Measurements from ENCODE around the gene NUP62. TPM values are rescaled to one million over a fixed set of nuclear protein-coding genes. Genes with fewer than 3 reads are reported as not detected.

The NUP62 gene
- total and polyA plus RNA-seq, 2 experiments from 2014 or later, result 35.1 to 38.5 TPM

GRCh38 chr19:49878744-49879070 is 50.6 kb downstream of the NUP62 start:
- peaks cover 14% of the 10 kb centered on the region; the same call in 1 of the 2 replicates for H3K36me3 ChIP-seq (ENCODE audit: low read depth)
- peak overlapping the region; percentile 76 for H3K4me2 ChIP-seq (ENCODE audit: unreplicated experiment)
- H3K4me1 ChIP-seq (ENCODE audit: insufficient read depth), result peaks cover 10% of the 10 kb centered on the region
- 57 to 61% methylated on average over 9 of the region's 9 CpGs for WGBS, 2 experiments (ENCODE audit: low coverage in 1 of 2, low lambda C conversion rate in 2 of 2, missing lambda C conversion rate in 2 of 2)
- H3K9me3 ChIP-seq (ENCODE audit: low read depth), result no peaks in the 10 kb centered on the region
- H3K9ac ChIP-seq, result peak overlapping the region; percentile 98
- TF ChIP-seq EZH2 (IDR thresholded peaks at IDR 0.05; ENCODE audit: insufficient read depth, poor library complexity, severe bottlenecking) (no peak), EZH2phosphoT487 (IDR thresholded peaks at IDR 0.05; ENCODE audit: insufficient read depth, low read depth) (no peak)
- 0 out of 2 replicates have a peak overlapping the region, but pooled peaks have one; percentile 79 for H2AFZ ChIP-seq
- no peaks in the 10 kb centered on the region for H3F3A ChIP-seq (ENCODE audit: insufficient read depth)
- in situ Hi-C loops (cut with MboI), result no loop called here
- H3K27me3 ChIP-seq (replicated peaks; ENCODE audit: insufficient read depth), result no peaks in the 10 kb centered on the region
- no peak for DNase-seq
- no peaks in the 10 kb centered on the region for H3K9me2 ChIP-seq (ENCODE audit: insufficient read depth)
- H4K20me1 ChIP-seq (ENCODE audit: insufficient read depth), result no peaks in the 10 kb centered on the region
- peak overlapping the region; percentile 96 for H3K4me3 ChIP-seq
- peak overlapping the region; percentile 95 for H3K27ac ChIP-seq
- H3K79me2 ChIP-seq (ENCODE audit: insufficient read depth), result peaks cover 38% of the 10 kb centered on the region

- Histone ChIP-seq H4K20me1 (ENCODE audit: insufficient read depth) (no peaks in the 10 kb centered on the region), H3K27ac (peak overlapping the region; percentile 95), H3K79me2 (ENCODE audit: insufficient read depth) (peaks cover 43% of the 10 kb centered on the region), H3K9ac (peak overlapping the region; percentile 98), H3K9me3 (ENCODE audit: low read depth) (no peaks in the 10 kb centered on the region), H3K4me1 (ENCODE audit: insufficient read depth) (peaks cover 10% of the 10 kb centered on the region), H3F3A (ENCODE audit: insufficient read depth) (no peaks in the 10 kb centered on the region), H3K9me2 (ENCODE audit: insufficient read depth) (no peaks in the 10 kb centered on the region), H3K4me3 (peak overlapping the region; percentile 96), H3K36me3 (ENCODE audit: low read depth) (peaks cover 8% of the 10 kb centered on the region; the same call in 1 of the 2 replicates), H3K27me3 (replicated peaks; ENCODE audit: insufficient read depth) (no peaks in the 10 kb centered on the region), H2AFZ (peak overlapping the region; percentile 79), H3K4me2 (ENCODE audit: unreplicated experiment) (peak overlapping the region; percentile 76)
- DNase-seq, result peak; percentile 100
- in situ Hi-C loops (cut with MboI), result no loop called here
- TF ChIP-seq EZH2 (IDR thresholded peaks at IDR 0.05; ENCODE audit: insufficient read depth, poor library complexity, severe bottlenecking), result no peak
- TF ChIP-seq EZH2phosphoT487 (IDR thresholded peaks at IDR 0.05; ENCODE audit: insufficient read depth, low read depth), result no peak
- WGBS, 2 experiments (ENCODE audit: low coverage in 1 of 2, low lambda C conversion rate in 2 of 2, missing lambda C conversion rate in 2 of 2), result 2 to 5% methylated on average over 28 to 36 of the region's 41 CpGs
Measured at GRCh38 chr19:49877879-49878743, 51.2 kb downstream of the NUP62 start.

- Histone ChIP-seq H2AFZ (peak within 1 kb of the TSS; percentile 85), H3K4me2 (ENCODE audit: unreplicated experiment) (peak within 1 kb of the TSS; percentile 93), H4K20me1 (ENCODE audit: insufficient read depth) (no peaks in the 10 kb centered on the region), H3K27ac (peak within 1 kb of the TSS; percentile 95), H3K79me2 (ENCODE audit: insufficient read depth) (peaks cover 44% of the 10 kb centered on the region), H3K4me3 (peak within 1 kb of the TSS; percentile 96), H3K9ac (peak within 1 kb of the TSS; percentile 98), H3K9me2 (ENCODE audit: insufficient read depth) (no peaks in the 10 kb centered on the region), H3K9me3 (ENCODE audit: low read depth) (no peaks in the 10 kb centered on the region), H3F3A (ENCODE audit: insufficient read depth) (no peaks in the 10 kb centered on the region), H3K36me3 (ENCODE audit: low read depth) (0 out of 2 replicates have a peak, but pooled peaks cover 4% of the 10 kb centered on the region), H3K4me1 (ENCODE audit: insufficient read depth) (peaks cover 10% of the 10 kb centered on the region), H3K27me3 (replicated peaks; ENCODE audit: insufficient read depth) (no peaks in the 10 kb centered on the region)
- TF ChIP-seq EZH2phosphoT487 (IDR thresholded peaks at IDR 0.05; ENCODE audit: insufficient read depth, low read depth) (no peak), EZH2 (IDR thresholded peaks at IDR 0.05; ENCODE audit: insufficient read depth, poor library complexity, severe bottlenecking) (no peak)
- 0 to 1% methylated on average over 57 to 60 of the region's 61 CpGs for WGBS, 2 experiments (ENCODE audit: low coverage in 1 of 2, low lambda C conversion rate in 2 of 2, missing lambda C conversion rate in 2 of 2)
- peak; percentile 100 for DNase-seq
- in situ Hi-C loops (cut with MboI), result no loop called here
Measured at GRCh38 chr19:49877020-49877878, 52.1 kb downstream of the NUP62 start, which contains the start of the genes AKT1S1 and TBC1D17. AKT1S1 (minus strand) TSS chr19:49877355; CDS start chr19:49873295, 4,060 bp downstream. TBC1D17 (plus strand) TSS chr19:49877702; CDS start chr19:49877724, 22 bp downstream.

GRCh38 chr19:49876422-49877019 is 52.8 kb downstream of the NUP62 start:
- Histone ChIP-seq H3K4me2 (ENCODE audit: unreplicated experiment) (peak overlapping the region; percentile 93), H3K36me3 (ENCODE audit: low read depth) (0 out of 2 replicates have a peak, but pooled peaks cover 3% of the 10 kb centered on the region), H3K4me3 (peak overlapping the region; percentile 96), H3K9me3 (ENCODE audit: low read depth) (no peaks in the 10 kb centered on the region), H3K9ac (peak overlapping the region; percentile 98), H2AFZ (peak overlapping the region; percentile 85), H3K27ac (peak overlapping the region; percentile 95), H3F3A (ENCODE audit: insufficient read depth) (no peaks in the 10 kb centered on the region), H3K27me3 (replicated peaks; ENCODE audit: insufficient read depth) (no peaks in the 10 kb centered on the region), H3K4me1 (ENCODE audit: insufficient read depth) (peaks cover 10% of the 10 kb centered on the region), H3K79me2 (ENCODE audit: insufficient read depth) (peaks cover 51% of the 10 kb centered on the region), H4K20me1 (ENCODE audit: insufficient read depth) (no peaks in the 10 kb centered on the region), H3K9me2 (ENCODE audit: insufficient read depth) (no peaks in the 10 kb centered on the region)
- WGBS, 2 experiments (ENCODE audit: low coverage in 1 of 2, low lambda C conversion rate in 2 of 2, missing lambda C conversion rate in 2 of 2), result 0 to 1% methylated on average over 39 to 45 of the region's 46 CpGs
- in situ Hi-C loops (cut with MboI), result no loop called here
- peak; percentile 99 for DNase-seq
- TF ChIP-seq EZH2phosphoT487 (IDR thresholded peaks at IDR 0.05; ENCODE audit: insufficient read depth, low read depth) (no peak), EZH2 (IDR thresholded peaks at IDR 0.05; ENCODE audit: insufficient read depth, poor library complexity, severe bottlenecking) (no peak)

Measured in GM23248 (cell line).